Measurements from ENCODE around the gene IGF2. TPM values are rescaled to one million over a fixed set of nuclear protein-coding genes. Genes with fewer than 3 reads are reported as not detected.
A peak's percentile ranks its signal among the peaks of the same experiment; 100 is the strongest.

IGF2 gene
- total and polyA plus RNA-seq, 10 of the 15 experiments (the other 5 are each of a cell fraction or from before 2014, with no cell fraction given): 0.41 TPM; not detected in 9

GRCh38 chr11:2143799-2144543 lies 4.8 kb upstream of the IGF2 start:
- RAD21 ChIA-PET (ENCODE audit: unreplicated experiment): interaction anchor here (1.6 kb wide), 1 partner anchor 8 kb away, joined by 4 read pairs; no protein-coding TSS in a partner anchor
- 7% methylated on average over 71 of the region's 72 CpGs for WGBS (ENCODE audit: insufficient coverage, insufficient replicate concordance, low lambda C conversion rate, missing lambda C conversion rate)
- no TSS peak for BruUV-seq (replicated peaks)
- in situ Hi-C loops (cut with MboI) (no loop called here), intact Hi-C loops (cut with micrococcal nuclease; ENCODE audit: unreplicated experiment) (no loop called here)
- Histone ChIP-seq H2AFZ (ENCODE audit: control insufficient read depth, low read depth, low read length) (no peak overlapping the region), H3K9me3 (replicated peaks; ENCODE audit: control insufficient read depth, insufficient read depth, low read length) (no peaks in the 10 kb centered on the region), H3K9ac (ENCODE audit: control insufficient read depth, insufficient read depth, low read length) (no peak overlapping the region), H3K4me2 (ENCODE audit: control insufficient read depth, insufficient read depth) (no peak overlapping the region), H3K36me3 (ENCODE audit: control insufficient read depth in 2 of 2, insufficient read depth in 2 of 2, low read length in 1 of 2) (no peaks in the 10 kb centered on the region), H3K4me1 (ENCODE audit: control insufficient read depth, insufficient read depth, low read length) (no peaks in the 10 kb centered on the region), H4K20me1 (ENCODE audit: control insufficient read depth, insufficient read depth) (no peaks in the 10 kb centered on the region), H3K4me3 (no peak overlapping the region), H3K27me3 (replicated peaks in 1 of 2; ENCODE audit: control insufficient read depth in 2 of 2, insufficient read depth in 2 of 2, low read length in 1 of 2) (peaks cover 2 to 8% of the 10 kb centered on the region in 2 experiments; a peak in 3 of 4 replicates), H3K27ac (ENCODE audit: control insufficient read depth, insufficient read depth) (no peak overlapping the region), H3K79me2 (ENCODE audit: control insufficient read depth, insufficient read depth, low read length) (no peaks in the 10 kb centered on the region)
- peak; percentile 38; the same call in 1 of the 3 replicates for ATAC-seq
- CTCF ChIA-PET: interaction anchor here (1.0 kb wide), 1 partner anchor 491 kb away, joined by 4 read pairs; no protein-coding TSS in a partner anchor
- DNase-seq (ENCODE audit: low read depth, low spot score): no peak
- no peak for TF ChIP-seq MEF2B (IDR thresholded peaks at IDR 0.05; ENCODE audit: partially characterized antibody, poor library complexity, severe bottlenecking)
- peak; percentile 86 for TF ChIP-seq HDAC6 (IDR thresholded peaks at IDR 0.05; ENCODE audit: unreplicated experiment)
- TF ChIP-seq BHLHE40 (IDR thresholded peaks at IDR 0.05; ENCODE audit: borderline replicate concordance in 1 of 2, low read depth in 2 of 2, low read length in 1 of 2): no peak
- no peak for TF ChIP-seq CHD1 (IDR thresholded peaks at IDR 0.05; ENCODE audit: low read depth, low read length)
- peak in 1 of 3 experiments; percentile 21; a peak in 1 of 6 replicates for TF ChIP-seq CTCF (IDR thresholded peaks at IDR 0.05 in 2 of 3, conservative IDR thresholded peaks at IDR 0.05 in 1 of 3; ENCODE audit: control insufficient read depth in 2 of 3, extremely low read depth in 1 of 3, insufficient read depth in 1 of 3, low read depth in 3 of 3, low read length in 3 of 3)
- no peak for TF ChIP-seq MTA3 (IDR thresholded peaks at IDR 0.05; ENCODE audit: borderline replicate concordance, low read length)
- TF ChIP-seq POLR2AphosphoS5 (IDR thresholded peaks at IDR 0.05; ENCODE audit: low read length): no peak
- no peak for TF ChIP-seq RAD51 (IDR thresholded peaks at IDR 0.05)
- TF ChIP-seq NR2C2 (IDR thresholded peaks at IDR 0.05; ENCODE audit: borderline replicate concordance, control insufficient read depth, insufficient read length, low read depth): no peak
- no peak for TF ChIP-seq PML (IDR thresholded peaks at IDR 0.05; ENCODE audit: low read length)
- TF ChIP-seq YY1 (IDR thresholded peaks at IDR 0.05; ENCODE audit: low read depth, low read length): no peak
- no peak for TF ChIP-seq ZNF24 (IDR thresholded peaks at IDR 0.05)
- TF ChIP-seq BRCA1 (IDR thresholded peaks at IDR 0.05; ENCODE audit: low read depth, low read length): no peak
- no peak for TF ChIP-seq PRDM15 (CRISPR knock-in tag; IDR thresholded peaks at IDR 0.05)
- POLR2A ChIA-PET: no interaction called here
- SMC1A ChIA-PET (ENCODE audit: uncharacterized antibody, unreplicated experiment): interaction anchor here (0.6 kb wide), 1 partner anchor 744 kb away, joined by 3 read pairs; no protein-coding TSS in a partner anchor
- no peak for FAIRE-seq

Measured in GM12878 (cell line).